Lung (tissue), 12 donors: ENCODE measurements around the gene SERPING1. TPM values are rescaled to one million over a fixed set of nuclear protein-coding genes. Genes with fewer than 3 reads are reported as not detected.

Experiments
- ATAC-seq: fragments of 200-7000 bp; cut with Tn5 transposase; one replicate; pipeline ENCODE4 v1.9.1; 2020; ENCODE audit warnings: moderate number of reproducible peaks; ENCODE audit not compliant: insufficient read depth, low FRiP score
- DNase-seq, 3 donors: peaks; one replicate each; pipeline ENCODE4 v3.0.0-alpha.2; 2013 to 2017
- H3K27ac ChIP-seq, 2 donors: one replicate each; pipeline ENCODE4 v1.5.1; 2013; ENCODE audit warnings: mild to moderate bottlenecking in 2 of 2, moderate library complexity in 2 of 2, control low read depth in 1 of 2, inconsistent platforms in 1 of 2, low read depth in 1 of 2, low read length in 1 of 2
- H3K27me3 ChIP-seq, 3 donors: one replicate each; pipeline ENCODE4 v1.5.1; 2013; ENCODE audit warnings: low read length in 2 of 3; ENCODE audit not compliant: control insufficient read depth in 3 of 3, insufficient read depth in 3 of 3
- H3K36me3 ChIP-seq, 4 donors: one replicate each; pipeline ENCODE4 v1.5.1; 2013; ENCODE audit warnings: low read length in 4 of 4, mild to moderate bottlenecking in 1 of 4, moderate library complexity in 1 of 4; ENCODE audit not compliant: control insufficient read depth in 4 of 4, insufficient read depth in 4 of 4
- H3K4me1 ChIP-seq, 5 donors: one replicate each; pipeline ENCODE4 v1.5.1; 2013; ENCODE audit warnings: low read length in 5 of 5, mild to moderate bottlenecking in 2 of 5, moderate library complexity in 1 of 5; ENCODE audit not compliant: control insufficient read depth in 5 of 5, insufficient read depth in 5 of 5
- H3K4me3 ChIP-seq: one replicate; pipeline ENCODE4 v1.5.1; 2013; ENCODE audit warnings: mild to moderate bottlenecking, control low read depth, moderate library complexity
- H3K9ac ChIP-seq, 2 donors: one replicate each; pipeline ENCODE4 v1.5.1; 2013; ENCODE audit warnings: low read length in 2 of 2, control low read depth in 1 of 2; ENCODE audit not compliant: insufficient read depth in 1 of 2
- H3K9me3 ChIP-seq, 4 donors: one replicate each; pipeline ENCODE4 v1.5.1; 2013; ENCODE audit warnings: low read length in 3 of 4, mild to moderate bottlenecking in 1 of 4, moderate library complexity in 1 of 4; ENCODE audit not compliant: control insufficient read depth in 4 of 4, insufficient read depth in 3 of 4
- WGBS, 2 donors: extraction: QIAGEN DNeasy Blood & Tissue Kit; methylation state at CpG; one replicate each; pipeline ENCODE4 v1.1.7; 2013; 5-methylcytosine and 5-hydroxymethylcytosine counted together
- polyA plus RNA-seq, 2 donors: library from polyadenylated mRNA; stranded (reverse); fragments of 200-250 nt; gene quantifications; one replicate each; pipeline ENCODE4 v1.2.1, GENCODE V29; 2013
- total RNA-seq, 2 donors: library from RNA; depleted of rRNA in 1 of 2; stranded (reverse); fragments of >200 nt in 1 of 2; gene quantifications; one replicate each; pipeline ENCODE4 v1.2.1, GENCODE V29; 2014 to 2021
- TF ChIP-seq, protein P1 (sequence below): IDR thresholded peaks from 2 replicates; pipeline ENCODE4 v1.5.1; 2012; ENCODE audit warnings: mild to moderate bottlenecking; ENCODE audit errors: control extremely low read depth, extremely low read depth
- donor health status: control.
- donor health status: control.
- donor health status: Bipolar disorder and iron deficiency.
- donor health status: healthy.
- donor health status: DM: yes; HTN: yes; CAD: no.

The SERPING1 gene
- total and polyA plus RNA-seq, 4 donors: 102 to 418 (median 310) TPM

DNA sequence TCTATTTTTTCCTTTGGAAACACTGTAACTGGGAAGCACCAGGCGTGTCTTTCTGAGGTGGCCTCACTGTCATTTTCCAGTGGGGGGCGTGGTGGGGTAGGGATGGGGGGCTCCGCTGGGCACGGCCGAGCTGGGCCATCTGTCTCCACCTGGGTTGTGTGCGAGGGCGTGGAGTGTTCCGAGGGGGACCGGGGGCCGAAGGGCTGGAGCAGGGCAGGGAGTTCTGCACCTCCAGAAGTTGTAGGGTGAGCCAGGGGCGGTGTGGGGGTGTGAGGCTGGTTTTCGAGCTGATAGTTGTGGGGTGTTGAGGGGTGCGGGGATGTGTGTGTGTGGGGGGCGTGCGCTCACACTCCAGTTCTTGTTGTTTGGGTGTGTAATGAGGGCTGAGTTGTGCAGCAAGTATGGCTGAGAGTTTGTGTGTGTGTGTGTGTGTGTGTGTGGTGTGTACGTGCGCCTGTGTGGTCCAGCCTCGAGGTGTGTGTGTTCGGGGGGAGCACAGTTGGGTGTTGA lies 41.4 kb downstream of the SERPING1 start:
- ATAC-seq (no peak), DNase-seq (peak in 2 of 3 donors; percentile 29 to 36)
- 0 to 2% methylated on average over 17 to 19 of the region's 19 CpGs for WGBS, 2 donors
- Histone ChIP-seq H3K9ac (peak overlapping the region; percentile 84 to 99), H3K27ac (peak overlapping the region in 1 of 2 donors; percentile 49), H3K9me3 (no peaks in the 10 kb centered on the region), H3K36me3 (peaks cover 0 to 8% (median 4%) of the 10 kb centered on the region in 4 donors), H3K4me3 (peak overlapping the region; percentile 66), H3K4me1 (peaks cover 0 to 36% (median 13%) of the 10 kb centered on the region in 5 donors), H3K27me3 (no peaks in the 10 kb centered on the region)
- TF ChIP-seq, protein P1, sequence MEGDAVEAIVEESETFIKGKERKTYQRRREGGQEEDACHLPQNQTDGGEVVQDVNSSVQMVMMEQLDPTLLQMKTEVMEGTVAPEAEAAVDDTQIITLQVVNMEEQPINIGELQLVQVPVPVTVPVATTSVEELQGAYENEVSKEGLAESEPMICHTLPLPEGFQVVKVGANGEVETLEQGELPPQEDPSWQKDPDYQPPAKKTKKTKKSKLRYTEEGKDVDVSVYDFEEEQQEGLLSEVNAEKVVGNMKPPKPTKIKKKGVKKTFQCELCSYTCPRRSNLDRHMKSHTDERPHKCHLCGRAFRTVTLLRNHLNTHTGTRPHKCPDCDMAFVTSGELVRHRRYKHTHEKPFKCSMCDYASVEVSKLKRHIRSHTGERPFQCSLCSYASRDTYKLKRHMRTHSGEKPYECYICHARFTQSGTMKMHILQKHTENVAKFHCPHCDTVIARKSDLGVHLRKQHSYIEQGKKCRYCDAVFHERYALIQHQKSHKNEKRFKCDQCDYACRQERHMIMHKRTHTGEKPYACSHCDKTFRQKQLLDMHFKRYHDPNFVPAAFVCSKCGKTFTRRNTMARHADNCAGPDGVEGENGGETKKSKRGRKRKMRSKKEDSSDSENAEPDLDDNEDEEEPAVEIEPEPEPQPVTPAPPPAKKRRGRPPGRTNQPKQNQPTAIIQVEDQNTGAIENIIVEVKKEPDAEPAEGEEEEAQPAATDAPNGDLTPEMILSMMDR: no peak

DNA sequence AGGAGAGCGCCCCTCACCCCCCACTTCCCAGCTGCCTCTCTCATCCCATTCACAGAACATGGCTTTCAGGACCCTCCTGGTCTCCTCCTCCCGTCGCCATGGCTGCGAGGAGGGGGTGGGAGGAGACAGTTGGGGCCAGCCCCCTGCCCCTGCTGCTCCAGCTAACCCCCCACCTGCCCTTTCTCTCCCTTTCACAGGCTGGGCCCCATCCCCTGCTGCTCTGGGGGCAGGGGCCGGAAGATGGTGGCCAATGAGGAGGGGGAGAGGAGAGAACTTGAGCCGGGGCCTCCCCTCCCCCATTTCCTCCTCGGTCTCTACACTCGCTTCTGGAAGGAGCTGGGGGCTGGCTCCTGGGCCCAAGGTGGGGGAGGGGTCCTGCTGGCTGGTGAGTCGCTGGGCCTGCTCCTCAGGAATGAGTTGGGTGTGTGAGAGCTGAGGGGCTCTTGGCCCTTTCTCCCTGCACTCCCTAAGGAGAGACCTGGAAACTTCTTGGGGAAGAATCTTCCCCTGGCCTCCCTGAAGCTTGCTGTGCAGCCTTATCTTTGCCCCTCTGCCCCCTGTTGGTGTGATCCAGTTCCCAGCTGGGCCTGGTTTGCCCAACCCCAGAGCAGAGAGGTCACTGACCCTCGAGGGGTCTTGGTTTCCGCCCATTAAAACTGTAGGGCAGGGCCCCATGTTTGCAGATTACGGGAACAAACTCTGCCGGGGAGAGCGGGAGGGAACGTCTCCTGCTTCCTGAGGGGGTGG lies 42.0 kb downstream of the SERPING1 start:
- H3K36me3 ChIP-seq: peaks cover 0 to 9% (median 4%) of the 10 kb centered on the region in 4 donors
- 3 to 11% methylated on average over 14 to 15 of the region's 15 CpGs for WGBS, 2 donors
- DNase-seq (peak; percentile 94 to 97 (median 96)), ATAC-seq (no peak)
- TF ChIP-seq, protein P1: no peak
- H3K4me1 ChIP-seq: peaks cover 0 to 42% (median 13%) of the 10 kb centered on the region in 5 donors
- no peaks in the 10 kb centered on the region for H3K9me3 ChIP-seq
- peak overlapping the region in 1 of 2 donors; percentile 49 for H3K27ac ChIP-seq
- peak overlapping the region in 1 of 2 donors; percentile 99 for H3K9ac ChIP-seq
- peak overlapping the region; percentile 66 for H3K4me3 ChIP-seq
- H3K27me3 ChIP-seq: no peaks in the 10 kb centered on the region

DNA sequence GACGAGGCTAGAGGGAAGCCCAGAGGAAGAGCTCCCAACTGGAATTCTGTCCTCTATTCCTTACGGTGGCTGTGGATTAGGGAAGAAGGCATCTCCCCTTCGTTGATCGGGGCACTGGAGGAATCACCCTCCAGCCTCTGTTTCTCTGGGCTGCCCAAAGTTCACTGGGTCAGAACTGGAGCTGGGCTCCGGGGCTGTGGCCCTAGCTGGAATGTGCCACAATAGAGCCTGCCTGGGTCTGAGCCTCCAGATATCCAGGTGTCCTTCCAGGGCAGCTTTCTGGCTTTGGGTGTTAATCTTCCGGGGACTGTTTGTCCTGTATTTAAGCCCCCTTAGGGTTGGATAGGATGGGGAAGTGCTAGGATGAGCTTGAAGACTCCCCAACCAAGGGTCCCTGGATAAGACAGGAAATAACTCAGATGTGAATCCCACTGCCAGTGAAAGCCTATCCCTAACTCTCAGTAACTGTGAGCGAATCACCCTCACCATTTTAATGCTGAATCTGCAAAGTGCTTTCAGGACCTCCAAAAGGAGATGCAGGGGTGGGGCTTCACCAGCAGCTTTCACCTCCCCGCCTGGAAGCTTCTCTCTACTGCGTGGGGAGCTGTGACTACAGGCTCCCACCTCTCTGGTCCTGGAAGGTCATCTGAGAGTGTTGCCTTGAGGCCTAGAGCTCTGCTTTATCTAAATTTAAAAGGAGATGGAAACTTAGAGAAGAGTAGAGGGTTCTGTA lies 42.7 kb downstream of the SERPING1 start:
- Histone ChIP-seq H3K27me3 (no peaks in the 10 kb centered on the region), H3K4me3 (no peak overlapping the region), H3K9ac (peak overlapping the region in 1 of 2 donors; percentile 55), H3K27ac (peak overlapping the region in 1 of 2 donors; percentile 26), H3K36me3 (peaks cover 0 to 9% (median 4%) of the 10 kb centered on the region in 4 donors), H3K9me3 (no peaks in the 10 kb centered on the region), H3K4me1 (peaks cover 0 to 49% (median 17%) of the 10 kb centered on the region in 5 donors)
- DNase-seq: no peak
- TF ChIP-seq, protein P1: no peak
- ATAC-seq: no peak
- WGBS, 2 donors: 46 to 52% methylated on average over 9 of the region's 9 CpGs
